NCI-H128 (cell line): ENCODE data around the gene ZFYVE26.
"Not testable (repeated sequence)": the region's sequence is repeated elsewhere in the genome, so short reads cannot be mapped to it uniquely, and the experiment has no call there.

ENCODE experiments used
- DNase-seq: peaks from one replicate; lab custom pipeline; 2025; ENCODE audit not compliant: unreplicated experiment; lab: John Stamatoyannopoulos, UW

Gene ZFYVE26

DNA sequence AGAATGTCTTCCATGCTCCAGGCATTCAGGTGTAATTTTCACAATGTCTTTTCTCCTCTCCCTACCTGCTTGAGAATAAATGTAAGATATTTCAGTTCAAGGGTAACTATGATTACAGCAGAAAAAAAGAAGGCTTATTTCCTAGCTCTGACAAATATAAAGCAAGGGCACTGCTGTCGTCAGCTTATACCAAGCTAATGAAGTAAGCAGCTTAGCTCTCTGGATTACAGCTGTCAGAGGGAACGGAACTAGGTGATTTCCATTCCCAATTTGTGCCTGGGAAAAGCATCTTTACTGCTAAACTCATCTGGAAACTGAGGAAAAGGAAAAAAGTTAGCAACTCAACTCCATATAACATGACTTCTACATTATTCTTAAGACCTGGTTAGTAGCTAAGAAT, 56.5 kb downstream of the ZFYVE26 start:
- no peak for DNase-seq

DNA sequence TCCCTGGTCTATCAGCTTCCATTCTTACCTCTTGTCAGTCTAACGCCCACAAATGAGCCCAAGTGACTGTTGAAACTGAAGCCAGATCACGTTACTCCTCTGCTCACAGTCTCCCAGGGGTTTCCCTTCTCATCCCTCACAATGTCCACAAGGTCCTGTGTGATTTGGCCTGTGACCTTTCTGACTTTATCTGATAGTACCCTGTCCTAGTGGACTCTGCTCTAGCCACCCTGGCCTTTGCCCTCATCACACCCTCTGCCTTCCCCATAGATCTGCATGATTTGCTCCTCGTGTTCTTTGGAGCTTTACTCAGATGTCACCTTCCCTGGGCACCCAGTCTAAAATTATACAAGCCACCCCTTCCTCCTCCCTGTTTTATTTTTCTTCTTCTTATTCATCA, 59.2 kb downstream of the ZFYVE26 start:
- DNase-seq: no peak

DNA sequence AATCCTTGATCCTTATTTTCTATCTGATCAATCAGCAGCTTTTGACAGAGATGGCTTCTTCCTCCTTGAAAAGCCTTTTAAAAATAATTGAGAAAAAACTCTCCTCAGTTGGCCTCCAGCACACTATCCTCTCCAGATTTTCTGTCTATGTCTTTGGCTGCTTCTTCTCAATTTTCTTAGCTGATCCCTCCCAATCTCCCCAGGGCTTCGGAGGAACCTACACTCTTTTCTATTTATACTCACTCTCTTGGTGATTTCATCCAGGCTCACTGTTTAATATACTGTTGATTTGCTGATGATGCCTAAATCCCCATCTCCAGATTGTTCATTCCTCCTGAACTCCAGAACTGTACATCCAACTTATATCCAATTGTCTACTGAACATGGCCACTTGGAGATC, 59.9 kb downstream of the ZFYVE26 start:
- DNase-seq: no peak

DNA sequence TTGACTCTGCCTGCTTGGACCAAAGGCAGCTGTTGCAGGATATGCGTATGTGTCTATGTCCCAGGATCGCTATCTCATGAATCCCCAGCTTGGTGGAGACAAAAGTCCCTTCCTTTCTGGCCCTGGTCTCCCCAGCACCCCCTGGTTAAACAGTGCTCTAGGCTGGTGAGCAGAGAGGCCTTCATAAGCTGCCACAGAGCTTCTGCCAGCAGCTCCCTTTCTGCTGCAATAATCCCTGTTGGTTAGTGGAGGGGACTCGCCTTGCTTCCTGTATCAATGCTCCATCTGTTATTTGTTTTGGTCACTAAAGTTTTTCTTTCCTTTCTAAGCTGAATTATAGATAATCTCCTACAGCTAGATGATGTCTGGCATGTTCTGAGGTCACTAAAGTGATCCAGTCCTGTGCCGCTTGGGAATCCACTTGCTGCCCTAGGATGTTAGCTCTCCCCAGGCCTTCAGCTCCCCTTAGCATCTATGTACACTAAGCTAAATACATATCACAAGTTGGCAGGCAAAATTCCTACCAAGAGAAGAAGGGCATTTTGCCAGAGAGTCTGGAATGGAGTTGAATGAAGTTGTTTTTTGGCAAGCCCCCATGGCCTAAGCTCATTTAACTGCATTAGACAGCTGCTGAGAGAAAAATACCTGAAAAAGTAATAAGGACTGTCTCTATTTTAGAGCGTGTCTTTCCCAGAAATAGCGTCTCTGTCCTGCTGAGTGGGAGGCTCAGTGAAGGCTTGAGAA, 66.9 kb downstream of the ZFYVE26 start:
- no peak for DNase-seq

DNA sequence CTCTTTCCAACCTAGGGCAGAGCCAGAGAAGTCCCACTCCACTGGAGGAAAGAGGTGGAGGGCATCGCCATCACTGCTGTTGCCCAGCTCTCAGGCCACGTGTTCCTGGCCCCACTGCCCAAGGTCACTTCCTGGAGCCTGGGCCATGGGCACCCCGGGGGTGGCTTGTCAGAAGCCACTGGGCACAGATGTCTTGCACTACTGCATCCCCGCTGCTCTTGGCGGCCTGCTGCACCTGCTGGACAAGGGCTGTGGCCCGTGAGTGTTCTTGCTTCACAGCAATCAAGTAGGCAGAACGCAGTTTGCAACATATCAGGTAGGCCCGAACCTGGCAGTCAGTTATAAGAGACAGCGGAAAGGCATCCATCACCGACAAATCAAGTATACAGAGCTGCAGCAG, 68.1 kb downstream of the ZFYVE26 start:
- DNase-seq: no peak

DNA sequence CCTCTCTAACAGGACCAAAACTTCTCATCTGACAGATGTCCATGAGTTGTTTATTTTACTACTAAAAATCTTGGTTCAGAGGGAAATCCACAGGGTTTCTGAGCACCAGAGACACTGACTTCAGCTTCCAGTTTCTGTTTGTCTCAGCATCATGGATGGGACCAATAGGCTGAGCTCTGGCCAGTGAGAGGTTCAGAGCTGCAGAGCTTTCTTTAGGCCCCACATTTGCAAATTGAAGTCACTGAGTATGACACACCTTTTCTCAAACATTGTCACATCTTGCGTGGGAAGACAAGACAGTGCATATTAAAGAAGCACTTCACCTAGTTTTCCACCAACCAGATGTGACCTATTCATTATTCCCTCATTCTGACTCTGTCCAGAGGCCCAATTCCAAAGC, 69.5 kb downstream of the ZFYVE26 start:
- no peak for DNase-seq

DNA sequence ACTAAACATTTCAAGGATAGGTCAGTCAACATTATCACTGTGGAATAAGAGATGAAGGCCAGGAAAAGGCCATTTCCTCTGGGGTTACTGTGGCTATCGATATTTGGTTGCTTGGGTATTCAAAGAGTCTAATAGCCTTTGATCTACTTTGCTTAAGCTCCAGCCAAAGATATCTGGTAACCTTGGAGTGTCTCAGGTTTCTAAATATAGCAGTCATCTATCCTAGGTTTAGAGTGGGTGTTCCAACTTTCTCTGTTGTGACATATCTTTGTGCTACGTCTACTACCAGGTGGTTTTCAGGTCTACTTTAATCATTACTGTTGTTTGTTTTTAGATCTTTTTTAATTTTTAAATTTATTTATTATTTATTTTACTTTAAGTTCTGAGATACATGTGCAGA, 72.3 kb downstream of the ZFYVE26 start:
- no peak for DNase-seq

DNA sequence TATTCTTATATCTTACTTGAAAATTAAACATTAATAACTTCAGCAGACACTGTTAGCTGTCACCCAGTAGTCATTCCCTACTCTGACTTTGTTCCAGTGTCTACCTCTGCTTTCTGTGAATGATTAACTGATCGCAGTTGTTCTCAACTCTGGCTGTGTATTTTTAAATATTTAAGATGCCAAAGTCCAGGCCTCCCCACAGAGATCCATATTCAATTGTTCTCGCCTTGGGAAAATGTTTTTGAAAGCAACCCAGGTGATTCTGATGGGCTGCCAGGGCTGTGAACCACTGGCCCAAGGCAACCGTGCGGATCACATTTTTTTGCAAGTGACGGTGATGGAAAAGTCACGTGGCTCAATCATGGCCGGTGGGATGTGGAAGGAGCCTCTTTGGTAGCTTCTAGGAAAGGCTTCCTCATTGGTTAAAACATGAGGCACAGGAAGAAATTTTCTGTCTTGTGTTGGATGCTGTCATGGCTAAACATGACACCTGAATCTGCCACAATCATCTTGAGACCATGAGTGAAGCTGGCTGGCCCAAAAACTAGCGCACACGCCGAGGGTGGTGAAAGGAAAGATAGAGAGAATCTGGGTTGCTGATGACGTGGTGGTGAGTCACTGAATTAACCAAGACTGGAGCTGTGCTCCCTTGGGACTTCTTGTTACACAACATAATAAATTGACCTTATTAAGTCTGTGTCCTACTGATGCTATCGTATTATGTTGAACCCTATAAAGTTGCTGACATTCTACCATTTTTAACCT, 77.5 kb downstream of the ZFYVE26 start:
- DNase-seq: no peak

DNA sequence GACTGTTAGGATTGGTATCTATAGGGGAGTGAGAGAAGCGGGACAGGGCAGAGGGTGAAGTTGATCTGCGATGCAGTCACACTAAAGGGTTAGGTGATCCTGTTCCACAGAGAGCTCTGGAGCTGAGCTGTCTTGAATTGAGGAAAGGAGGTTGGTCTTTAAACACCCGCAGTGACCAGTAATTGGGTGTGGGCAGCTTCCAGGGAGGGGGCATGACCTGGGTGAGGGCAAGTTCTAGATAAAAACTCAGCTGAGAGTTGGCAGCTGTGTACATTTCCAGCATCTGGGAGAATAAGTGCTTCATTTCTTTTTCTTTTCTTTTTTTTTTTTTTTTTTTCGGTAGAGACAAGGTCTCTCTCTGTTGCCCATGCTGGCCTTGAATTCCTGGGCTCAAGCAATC, 79.6 kb downstream of the ZFYVE26 start:
- DNase-seq: no peak

DNA sequence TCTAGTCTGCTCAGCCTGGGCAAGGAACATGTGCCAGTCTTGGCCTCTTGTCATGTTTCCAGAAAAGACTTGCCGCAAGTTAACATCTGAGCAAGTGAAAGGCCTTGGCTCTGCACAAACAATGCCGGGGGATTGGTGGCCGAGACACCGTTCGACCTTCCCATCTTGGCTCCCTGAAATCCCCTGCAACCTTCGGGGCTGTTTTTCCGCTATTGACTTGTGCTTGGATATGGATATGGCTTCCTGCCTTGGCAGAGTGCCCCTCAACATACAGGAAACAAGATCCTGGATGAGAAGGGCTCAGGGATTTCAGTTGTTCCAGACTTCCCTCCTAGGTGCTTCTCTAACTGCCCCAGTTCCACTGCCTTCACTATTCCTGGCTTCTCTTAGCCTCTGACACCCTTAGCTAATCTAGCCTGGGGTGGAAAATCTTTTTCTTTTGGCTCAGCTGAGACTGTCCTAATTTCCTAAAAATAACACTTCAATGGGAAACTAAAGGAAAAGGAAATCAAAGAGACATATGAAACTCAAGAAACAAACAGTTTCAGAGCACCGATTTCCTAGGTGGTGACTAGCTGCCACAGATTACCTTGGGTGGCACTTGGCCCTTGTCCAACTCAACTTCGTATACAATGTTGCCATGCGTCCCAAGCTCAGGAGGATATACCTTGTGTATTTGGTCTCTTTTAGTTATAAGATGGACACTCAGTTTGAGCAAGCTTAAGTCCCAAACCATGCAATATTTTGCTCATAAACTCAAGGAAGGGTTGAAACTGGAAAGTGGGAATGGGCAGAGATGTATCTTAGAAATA, 80.8 kb downstream of the ZFYVE26 start:
- DNase-seq: no peak

DNA sequence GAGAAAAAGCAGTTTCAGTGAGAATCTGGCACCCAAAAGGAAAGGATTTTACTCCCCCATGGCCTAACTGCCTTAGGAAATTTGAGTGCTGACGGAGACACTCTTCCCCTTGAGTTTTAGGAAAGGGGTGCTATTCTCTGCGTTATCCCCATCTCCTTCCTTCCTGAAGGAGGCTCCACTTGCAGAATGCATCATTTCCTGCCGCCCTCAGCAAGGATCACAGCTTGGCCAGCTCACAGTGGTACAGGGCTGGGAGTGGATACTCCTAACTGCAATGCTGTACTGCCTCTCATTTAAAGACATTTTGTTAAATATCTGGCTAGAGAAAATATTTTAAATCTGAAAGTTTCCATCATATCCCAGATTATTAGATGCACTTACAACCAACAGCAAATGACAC, 81.7 kb downstream of the ZFYVE26 start:
- DNase-seq: no peak

DNA sequence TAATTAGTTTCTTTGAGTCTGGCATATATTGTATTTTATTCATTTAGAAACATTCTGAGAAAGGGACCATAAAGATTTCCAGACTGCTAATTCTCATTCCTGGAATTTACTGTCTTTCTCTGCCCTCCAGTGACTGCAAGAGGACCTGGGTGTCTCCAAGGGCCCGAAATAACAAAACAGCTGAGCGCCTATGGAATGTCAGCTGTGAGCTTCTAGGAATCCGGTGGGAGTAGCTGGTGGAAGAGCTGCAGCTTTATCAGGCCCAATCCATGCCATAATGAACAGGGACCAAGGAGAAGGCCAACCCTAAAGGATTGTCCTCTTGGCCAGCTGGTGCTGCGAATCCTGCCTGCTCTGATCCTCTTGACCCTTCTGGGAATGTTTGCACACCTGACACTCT, 82.8 kb downstream of the ZFYVE26 start:
- DNase-seq: no peak

DNA sequence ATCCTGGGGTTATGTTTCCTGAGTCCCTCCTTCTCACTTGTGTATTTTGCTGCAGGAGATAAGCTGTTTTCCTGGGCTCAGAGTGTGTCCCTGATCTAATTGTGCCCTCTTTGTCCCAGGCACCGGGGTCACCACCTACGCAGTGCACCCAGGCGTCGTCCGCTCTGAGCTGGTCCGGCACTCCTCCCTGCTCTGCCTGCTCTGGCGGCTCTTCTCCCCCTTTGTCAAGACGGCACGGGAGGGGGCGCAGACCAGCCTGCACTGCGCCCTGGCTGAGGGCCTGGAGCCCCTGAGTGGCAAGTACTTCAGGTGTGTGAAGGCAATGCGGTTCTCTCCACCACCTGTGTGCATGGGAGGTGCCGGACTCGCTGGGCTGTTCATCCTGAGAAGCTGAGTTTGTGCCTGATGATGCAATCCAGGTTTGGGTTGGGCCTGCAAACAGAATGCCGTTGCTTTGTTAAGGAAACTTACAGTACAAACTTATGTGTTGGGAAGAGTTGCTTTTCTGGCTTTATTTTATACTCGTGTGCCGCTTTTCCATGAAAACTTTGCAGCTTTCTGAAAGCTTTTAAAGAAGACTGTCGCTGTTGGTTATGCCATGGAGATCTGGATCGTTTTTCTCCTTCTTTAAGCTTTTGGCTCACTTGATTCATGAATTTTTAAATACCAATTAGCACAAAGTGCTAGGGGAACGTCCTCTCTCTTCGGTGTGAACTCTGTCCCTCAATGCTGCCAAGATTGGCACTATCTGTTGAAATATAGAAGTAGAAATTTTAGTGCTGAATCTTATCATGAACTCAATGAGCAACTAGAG, 87.1 kb downstream of the ZFYVE26 start:
- no peak for DNase-seq

DNA sequence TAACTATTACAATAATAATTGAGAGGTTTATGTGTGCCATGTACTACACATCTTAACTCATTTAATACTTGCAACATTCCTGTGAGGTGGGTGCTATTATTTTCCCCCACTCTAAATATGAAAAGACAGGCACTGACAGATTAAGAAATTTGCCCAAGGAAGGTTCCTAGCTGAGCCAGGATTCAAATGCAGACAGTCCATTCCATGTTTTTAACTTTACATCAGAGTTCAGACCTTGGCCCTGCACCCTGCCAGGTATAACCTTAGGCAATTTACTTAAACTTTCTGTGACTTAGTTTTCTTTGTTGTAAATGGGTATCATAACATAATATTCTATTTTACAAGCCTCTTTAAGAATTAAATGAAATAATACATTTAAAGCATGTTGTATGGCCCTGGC, 88.1 kb downstream of the ZFYVE26 start:
- no peak for DNase-seq

DNA sequence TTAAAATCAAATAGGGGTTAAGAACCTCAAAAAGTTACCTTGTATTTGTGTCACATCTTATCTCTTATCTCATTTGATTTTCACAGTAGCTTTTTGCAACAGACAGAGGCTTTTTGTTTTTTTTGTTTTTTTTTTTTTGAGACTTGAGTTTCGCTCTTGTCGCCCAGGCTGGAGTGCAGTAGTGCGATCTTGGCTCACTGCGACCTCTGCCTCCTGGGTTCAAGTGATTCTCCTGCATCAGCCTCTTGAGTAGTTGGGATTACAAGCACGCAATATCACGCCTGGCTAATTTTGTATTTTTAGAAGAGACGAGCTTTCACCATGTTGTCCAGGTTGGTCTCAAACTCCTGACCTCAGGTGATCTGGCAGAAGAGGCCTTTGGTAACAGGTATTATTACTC, 89.0 kb downstream of the ZFYVE26 start:
- DNase-seq: no peak

DNA sequence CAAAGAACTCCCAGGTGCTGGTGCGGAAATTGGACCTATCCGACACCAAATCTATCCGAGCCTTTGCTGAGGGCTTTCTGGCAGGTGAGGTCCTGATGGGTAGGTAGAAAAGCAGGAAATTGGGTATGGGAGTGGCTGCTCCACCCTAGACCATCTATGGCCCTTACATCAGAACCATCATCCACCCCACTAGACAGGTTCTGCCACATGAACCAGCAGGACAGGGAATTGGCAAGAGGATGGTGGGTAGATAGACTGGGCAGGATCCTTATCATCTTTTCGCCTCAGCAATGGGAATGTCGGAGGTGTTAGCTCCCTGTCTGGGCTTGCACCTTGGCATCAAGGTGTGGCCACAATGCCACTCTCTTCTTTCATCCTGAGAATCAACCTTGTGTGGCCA, 91.2 kb downstream of the ZFYVE26 start:
- DNase-seq: no peak

DNA sequence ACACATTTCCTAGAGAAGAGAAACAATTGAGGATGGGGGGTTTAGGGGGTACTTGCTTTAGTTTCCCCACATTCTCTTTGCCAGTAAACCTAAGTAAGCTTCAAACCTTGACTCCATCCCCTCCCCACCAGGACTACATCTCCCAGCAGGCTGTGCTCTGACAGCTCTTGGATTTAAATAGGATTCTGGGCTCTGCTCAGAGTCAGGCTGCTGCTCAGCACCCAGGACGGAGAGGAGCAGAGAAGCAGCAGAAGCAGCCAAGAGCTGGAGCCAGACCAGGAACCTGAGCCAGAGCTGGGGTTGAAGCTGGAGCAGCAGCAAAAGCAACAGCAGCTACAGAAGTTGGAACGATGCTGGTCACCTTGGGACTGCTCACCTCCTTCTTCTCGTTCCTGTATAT, 94.1 kb downstream of the ZFYVE26 start:
- no peak for DNase-seq

DNA sequence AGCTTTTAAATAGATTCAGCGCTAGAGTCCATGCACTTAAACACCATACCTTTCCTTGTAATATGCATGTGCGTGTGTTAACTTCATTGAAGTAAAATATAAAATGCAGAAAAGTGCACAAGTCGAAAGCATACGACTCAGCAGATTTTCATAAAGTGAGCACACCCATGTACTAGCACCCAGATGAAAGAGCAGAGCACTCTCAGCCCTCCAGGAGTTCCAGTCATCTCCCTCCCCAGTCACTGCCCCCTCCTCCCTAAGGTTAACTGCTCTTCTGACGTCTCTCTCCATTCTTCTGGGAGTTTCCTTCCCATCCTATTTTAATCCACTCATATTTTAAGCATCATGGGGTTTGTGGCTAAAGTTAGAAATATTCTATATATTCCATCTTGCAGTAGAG, 94.5 kb downstream of the ZFYVE26 start:
- DNase-seq: no peak

DNA sequence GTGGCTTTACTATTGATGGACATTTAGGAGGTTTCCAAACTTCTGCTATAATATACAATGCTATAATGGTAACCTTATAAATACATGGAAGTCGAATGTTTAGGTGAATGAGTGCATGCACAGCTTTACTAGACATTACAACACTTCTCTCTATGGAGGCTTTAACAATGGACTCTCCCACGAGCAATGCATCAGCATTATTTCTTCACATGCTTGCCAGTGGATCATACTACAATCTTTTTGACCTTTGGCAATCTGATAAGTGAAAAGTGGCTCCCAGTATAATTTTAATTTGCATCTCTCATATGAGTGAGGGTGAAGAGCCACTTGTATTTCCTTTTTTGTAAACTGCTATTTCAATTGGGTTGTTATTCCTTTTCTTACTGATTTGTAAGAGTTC, 96.5 kb downstream of the ZFYVE26 start:
- no peak for DNase-seq

DNA sequence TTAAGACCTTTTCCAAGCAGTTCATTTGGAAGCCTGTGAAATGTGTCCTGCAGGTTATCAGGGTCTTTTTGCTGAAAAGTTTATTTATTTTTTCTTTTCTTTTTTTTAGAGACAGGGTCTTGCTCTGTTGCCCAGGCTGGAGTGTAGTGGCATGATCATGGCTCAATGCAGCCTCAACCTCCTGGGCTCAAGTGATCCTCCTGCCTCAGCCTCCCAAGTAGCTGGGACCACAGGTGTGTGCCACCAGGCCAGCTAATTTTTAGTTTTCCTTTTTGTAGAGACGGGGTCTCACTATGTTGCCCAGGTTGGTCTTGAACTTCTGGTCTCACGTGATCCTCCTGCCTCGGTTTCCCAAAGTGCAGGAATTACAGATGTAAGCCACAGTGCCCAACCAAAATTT, 97.0 kb downstream of the ZFYVE26 start:
- not testable (repeated sequence) for DNase-seq

DNA sequence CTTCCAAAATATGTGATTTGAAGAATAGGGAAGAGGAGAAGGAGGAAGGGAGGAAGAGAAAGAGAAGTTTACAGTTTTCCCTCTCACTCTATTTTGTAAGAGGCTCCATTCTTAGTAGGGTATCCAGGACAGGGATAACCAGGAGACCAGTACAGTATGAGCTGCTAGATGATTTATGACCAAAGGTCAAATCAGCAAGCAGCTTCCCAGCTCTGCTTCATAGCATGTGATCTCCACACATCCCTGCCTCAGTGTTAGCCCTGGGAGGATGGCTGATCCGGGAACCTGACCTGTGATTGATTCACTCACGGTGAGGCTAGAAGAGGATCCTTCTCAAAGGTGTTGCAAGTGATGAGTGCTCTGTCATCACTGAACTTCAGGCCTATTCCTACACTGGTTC, 98.1 kb downstream of the ZFYVE26 start:
- DNase-seq: no peak
